Stomach smooth muscle (tissue), 2 donors: ENCODE data around the gene IL7R.
"Not testable (repeated sequence)": the region's sequence is repeated elsewhere in the genome, so short reads cannot be mapped to it uniquely, and the experiment has no call there.

Experiments used
- H3K27ac ChIP-seq: one replicate; pipeline ENCODE4 v1.7.0; 2013; ENCODE audit warnings: mild to moderate bottlenecking, low read length, inconsistent platforms
- H3K27me3 ChIP-seq, 2 donors: one replicate each; pipeline ENCODE4 v1.7.0; 2013; ENCODE audit warnings: low read length in 2 of 2; ENCODE audit not compliant: insufficient read depth in 2 of 2, control insufficient read depth in 1 of 2
- H3K36me3 ChIP-seq, 2 donors: one replicate each; pipeline ENCODE4 v1.7.0; 2013; ENCODE audit warnings: low read length in 2 of 2; ENCODE audit not compliant: control insufficient read depth in 2 of 2, insufficient read depth in 2 of 2
- H3K4me1 ChIP-seq: one replicate; pipeline ENCODE4 v1.7.0; 2013; ENCODE audit warnings: low read length; ENCODE audit not compliant: control insufficient read depth, insufficient read depth
- H3K4me3 ChIP-seq, 2 donors: one replicate each; pipeline ENCODE4 v1.7.0; 2013; ENCODE audit warnings: low read length in 2 of 2
- H3K9ac ChIP-seq, 2 donors: one replicate each; pipeline ENCODE4 v1.7.0; 2013; ENCODE audit warnings: low read length in 2 of 2, mild to moderate bottlenecking in 1 of 2
- H3K9me3 ChIP-seq, 2 donors: one replicate each; pipeline ENCODE4 v1.7.0; 2013; ENCODE audit warnings: low read length in 2 of 2; ENCODE audit not compliant: control insufficient read depth in 2 of 2
- donor health status: healthy.
- donor health status: Pancreatic carcinoma.

The IL7R gene

GRCh38 chr5:35856186-35856764 lies 416 bp upstream of the IL7R start:
- H3K4me3 ChIP-seq, H3K9me3 ChIP-seq, H3K4me1 ChIP-seq, H3K27ac ChIP-seq, H3K9ac ChIP-seq, H3K36me3 ChIP-seq, H3K27me3 ChIP-seq: not testable (repeated sequence)

DNA sequence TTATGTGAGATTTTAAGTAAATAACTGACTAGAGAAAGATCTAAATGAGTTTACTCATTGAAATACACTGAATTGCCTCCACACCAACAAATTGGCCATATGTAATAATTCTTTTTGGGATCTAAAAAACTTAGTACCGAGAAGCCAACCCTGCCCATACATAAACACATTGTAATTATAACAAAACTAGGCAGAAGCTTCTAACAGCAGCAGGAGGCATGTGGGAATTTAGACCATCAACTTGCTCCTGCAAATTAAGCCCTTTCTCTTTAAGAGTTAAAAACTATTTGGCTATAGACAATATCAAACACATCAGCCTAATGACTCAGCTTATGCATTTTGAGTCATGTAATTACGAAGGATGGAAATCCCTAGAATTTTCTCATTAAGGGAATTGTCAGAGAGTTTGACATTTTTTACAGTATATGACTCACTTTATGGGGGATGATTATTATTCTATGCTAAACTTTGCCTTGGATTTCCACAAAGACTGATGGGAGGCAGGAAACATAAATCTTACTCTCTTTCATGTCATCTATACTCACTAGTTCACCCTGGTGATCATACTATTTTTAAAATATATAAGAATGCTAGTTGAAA lies 1.0 kb downstream of the IL7R start:
- no peak overlapping the region for H3K9ac ChIP-seq
- no peaks in the 10 kb centered on the region for H3K9me3 ChIP-seq
- no peaks in the 10 kb centered on the region for H3K4me1 ChIP-seq
- H3K36me3 ChIP-seq = no peaks in the 10 kb centered on the region
- H3K4me3 ChIP-seq = no peak overlapping the region
- no peaks in the 10 kb centered on the region for H3K27me3 ChIP-seq
- no peak overlapping the region for H3K27ac ChIP-seq

GRCh38 chr5:35859101-35859661 lies 2.5 kb downstream of the IL7R start:
- no peak overlapping the region for H3K9ac ChIP-seq
- H3K36me3 ChIP-seq = no peaks in the 10 kb centered on the region
- no peaks in the 10 kb centered on the region for H3K9me3 ChIP-seq
- no peak overlapping the region for H3K27ac ChIP-seq
- H3K4me1 ChIP-seq = no peaks in the 10 kb centered on the region
- H3K27me3 ChIP-seq = no peaks in the 10 kb centered on the region
- H3K4me3 ChIP-seq = peak overlapping the region in 1 of 2 donors; percentile 20

DNA sequence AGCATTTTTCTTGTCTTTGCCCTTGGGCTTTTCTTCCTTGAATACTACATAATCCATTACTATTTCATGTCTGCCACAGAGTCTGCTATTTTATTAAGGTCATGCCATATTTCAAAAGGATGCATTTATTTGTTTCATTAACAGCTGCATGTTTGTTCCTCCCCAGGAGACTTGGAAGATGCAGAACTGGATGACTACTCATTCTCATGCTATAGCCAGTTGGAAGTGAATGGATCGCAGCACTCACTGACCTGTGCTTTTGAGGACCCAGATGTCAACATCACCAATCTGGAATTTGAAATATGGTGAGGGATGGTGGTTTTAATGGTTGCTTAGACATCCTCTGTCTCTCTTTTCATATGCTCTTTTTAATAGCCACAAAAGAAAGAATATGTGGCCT lies 4.0 kb downstream of the IL7R start:
- H3K4me3 ChIP-seq = no peak overlapping the region

DNA sequence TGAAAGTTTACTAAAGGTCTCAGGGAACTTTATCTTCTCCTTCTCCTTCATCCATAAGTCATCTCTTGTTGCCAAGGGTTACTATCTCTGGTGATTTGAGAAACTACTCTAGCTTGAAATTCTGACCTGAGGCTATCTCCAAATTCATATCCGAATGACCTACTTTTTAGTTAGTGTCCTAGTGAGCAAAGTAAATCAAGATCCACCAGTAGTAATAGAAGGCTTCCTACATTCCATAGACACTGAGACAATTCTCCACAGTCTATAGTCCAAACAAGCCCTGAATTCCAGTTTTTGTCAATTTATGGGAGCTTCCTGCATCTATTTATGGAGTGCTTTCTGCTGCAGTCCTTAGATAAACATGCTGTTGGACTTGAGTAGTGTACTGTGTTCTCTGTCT lies 5.0 kb downstream of the IL7R start:
- H3K9me3 ChIP-seq = no peaks in the 10 kb centered on the region
- H3K4me1 ChIP-seq = no peaks in the 10 kb centered on the region
- no peak overlapping the region for H3K27ac ChIP-seq
- H3K4me3 ChIP-seq = no peak overlapping the region
- H3K9ac ChIP-seq = no peak overlapping the region
- no peaks in the 10 kb centered on the region for H3K27me3 ChIP-seq
- no peaks in the 10 kb centered on the region for H3K36me3 ChIP-seq

More for the DNA sequence above, 4.0 kb downstream of the IL7R start:
- no peaks in the 10 kb centered on the region for H3K9me3 ChIP-seq
- H3K4me1 ChIP-seq = no peaks in the 10 kb centered on the region
- H3K36me3 ChIP-seq = no peaks in the 10 kb centered on the region
- H3K27ac ChIP-seq = no peak overlapping the region
- H3K27me3 ChIP-seq = no peaks in the 10 kb centered on the region
- H3K9ac ChIP-seq = no peak overlapping the region

DNA sequence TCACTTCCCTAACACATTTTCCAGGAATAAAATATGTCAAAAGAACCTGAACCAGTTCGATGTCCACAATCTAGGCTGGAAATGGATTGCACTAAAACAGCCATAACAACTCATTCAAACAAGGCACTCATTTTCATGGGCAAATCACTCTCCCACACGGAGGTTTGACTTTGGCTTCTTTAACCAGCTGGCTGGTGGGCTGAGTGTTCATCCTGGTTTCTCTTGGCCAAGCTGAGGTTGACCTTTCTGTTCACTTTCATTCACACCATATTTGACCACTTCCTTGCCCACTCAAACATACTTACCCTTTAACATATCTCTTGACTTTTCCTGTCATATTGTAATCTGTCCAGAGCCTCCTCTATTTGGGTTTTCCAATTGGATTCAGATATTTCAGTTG lies 5.4 kb downstream of the IL7R start:
- no peak overlapping the region for H3K27ac ChIP-seq
- no peak overlapping the region for H3K9ac ChIP-seq
- H3K9me3 ChIP-seq = no peaks in the 10 kb centered on the region
- H3K4me1 ChIP-seq = no peaks in the 10 kb centered on the region
- no peaks in the 10 kb centered on the region for H3K27me3 ChIP-seq
- no peaks in the 10 kb centered on the region for H3K36me3 ChIP-seq
- no peak overlapping the region for H3K4me3 ChIP-seq

- no peaks in the 10 kb centered on the region for H3K9me3 ChIP-seq
- no peaks in the 10 kb centered on the region for H3K4me1 ChIP-seq
- H3K36me3 ChIP-seq = no peaks in the 10 kb centered on the region
- H3K27ac ChIP-seq = no peak overlapping the region
- no peaks in the 10 kb centered on the region for H3K27me3 ChIP-seq
- H3K9ac ChIP-seq = no peak overlapping the region
- H3K4me3 ChIP-seq = no peak overlapping the region
Measured at GRCh38 chr5:35863159-35863558, 6.5 kb downstream of the IL7R start.

DNA sequence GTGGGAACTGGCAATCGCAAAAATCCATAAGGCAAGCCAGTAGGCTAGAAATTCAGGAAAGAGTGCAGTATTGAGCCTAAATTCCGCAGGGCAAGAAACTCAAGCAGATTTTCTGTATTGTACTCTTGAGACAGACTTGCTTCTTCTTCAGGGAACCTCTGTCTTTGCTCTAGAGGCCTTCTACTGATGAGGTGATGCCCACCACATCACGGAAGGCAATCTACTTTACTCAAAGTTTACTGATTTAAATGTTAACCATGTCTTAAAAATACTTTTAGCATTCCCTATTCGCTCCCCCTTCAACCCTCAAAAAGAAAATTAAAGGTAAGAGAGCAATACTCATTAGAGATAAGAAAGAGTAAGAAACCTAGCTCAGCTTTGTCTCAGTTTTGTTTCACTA lies 11.3 kb downstream of the IL7R start:
- no peaks in the 10 kb centered on the region for H3K36me3 ChIP-seq
- no peak overlapping the region for H3K9ac ChIP-seq
- H3K4me3 ChIP-seq = no peak overlapping the region
- H3K27me3 ChIP-seq = no peaks in the 10 kb centered on the region
- H3K27ac ChIP-seq = no peak overlapping the region
- no peaks in the 10 kb centered on the region for H3K9me3 ChIP-seq
- no peaks in the 10 kb centered on the region for H3K4me1 ChIP-seq

DNA sequence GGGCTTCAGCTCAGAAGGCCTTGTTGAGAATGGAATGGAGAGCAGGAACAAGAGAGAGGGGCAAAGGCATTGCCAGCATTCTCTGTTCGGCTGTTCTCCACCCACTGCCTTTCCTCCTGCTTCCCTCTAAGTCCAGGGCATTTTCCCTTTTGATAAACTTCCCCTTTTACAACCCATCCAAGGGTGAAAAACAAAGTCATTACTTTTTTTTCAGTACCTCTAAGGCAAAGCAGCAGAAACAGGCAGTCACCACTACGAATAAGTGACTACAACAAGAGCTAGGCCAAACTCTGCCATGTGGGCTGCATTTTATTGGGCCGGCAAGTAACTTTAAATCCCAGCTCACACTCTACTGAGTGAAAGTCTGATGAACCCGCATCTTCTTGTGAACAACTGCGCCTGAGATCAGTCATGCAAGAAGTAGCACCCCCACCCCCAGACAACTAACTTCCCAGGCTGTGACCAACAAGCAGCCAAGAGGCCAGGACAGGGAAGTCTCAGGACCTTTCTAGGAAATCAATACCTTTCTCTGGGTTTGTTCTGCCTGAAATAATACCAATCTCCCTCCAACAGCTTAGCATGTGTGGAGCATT lies 13.1 kb downstream of the IL7R start:
- H3K4me1 ChIP-seq = no peaks in the 10 kb centered on the region
- no peak overlapping the region for H3K27ac ChIP-seq
- H3K27me3 ChIP-seq = no peaks in the 10 kb centered on the region
- no peaks in the 10 kb centered on the region for H3K9me3 ChIP-seq
- no peak overlapping the region for H3K4me3 ChIP-seq
- no peak overlapping the region for H3K9ac ChIP-seq
- H3K36me3 ChIP-seq = no peaks in the 10 kb centered on the region

GRCh38 chr5:35870605-35871004 lies 13.9 kb downstream of the IL7R start:
- H3K4me3 ChIP-seq = no peak overlapping the region
- peaks cover 0 to 1% of the 10 kb centered on the region in 2 donors for H3K27me3 ChIP-seq
- no peak overlapping the region for H3K27ac ChIP-seq
- H3K9ac ChIP-seq = no peak overlapping the region
- no peaks in the 10 kb centered on the region for H3K36me3 ChIP-seq
- H3K4me1 ChIP-seq = no peaks in the 10 kb centered on the region
- H3K9me3 ChIP-seq = no peaks in the 10 kb centered on the region

- Histone ChIP-seq H3K27me3 (peaks cover 0 to 2% of the 10 kb centered on the region in 2 donors), H3K9ac (no peak overlapping the region), H3K4me1 (no peaks in the 10 kb centered on the region), H3K36me3 (no peaks in the 10 kb centered on the region), H3K4me3 (no peak overlapping the region), H3K27ac (no peak overlapping the region), H3K9me3 (no peaks in the 10 kb centered on the region)
Measured at GRCh38 chr5:35876454-35876853, 19.8 kb downstream of the IL7R start.
